K562 (cell line): Measurements from ENCODE around the gene ARRB2. TPM values are rescaled to one million over a fixed set of nuclear protein-coding genes. Genes with fewer than 3 reads are reported as not detected.

Source experiments
- ATAC-seq: fragments of 200-7000 bp; cut with Tn5 transposase; 3 replicates; pipeline ENCODE4 v1.9.1; 2020; ENCODE audit warnings: moderate library complexity
- BruUV-seq: library from RNA; stranded (reverse); fragments of 400-500 nt; replicated peaks from 2 replicates; lab custom pipeline; 2021; lab: Mats Ljungman, UMichigan
- CTCF ChIA-PET: fragments of 300-600 bp; formaldehyde crosslinking; extraction: SDS; loops from one replicate; lab custom pipeline; 2021; ENCODE audit warnings: low intra/inter-chr PET ratio; lab: Yijun Ruan, JAX
- POLR2A ChIA-PET: fragments of 300-600, 350-650 bp; sonication (Branson Sonifier 250); formaldehyde crosslinking; extraction: SDS; loops from one replicate; lab custom pipeline; 2021; ENCODE audit warnings: antibody characterized with exemption, inconsistent platforms; lab: Yijun Ruan, JAX
- DNase-seq, 4 experiments: peaks; one replicate each; pipeline versions ENCODE4 v3.0.0 to v3.0.0-alpha.2; 2011 to 2018; ENCODE audit warnings: low spot score in 3 of 4, mixed read lengths in 3 of 4; ENCODE audit errors: extremely low read depth in 1 of 4
- FAIRE-seq: peaks from 2 replicates; lab custom pipeline; 2011; peaks lifted over from hg19 to GRCh38; lab: Jason Lieb, UNC
- H2AFZ ChIP-seq: 2 replicates; pipeline ENCODE4 v1.6.0; 2011; ENCODE audit warnings: low read depth, low read length, control low read depth, inconsistent platforms
- H3K27ac ChIP-seq: fragments of 200-600 bp; 3 replicates; pipeline ENCODE4 v1.8.0; 2011; ENCODE audit warnings: low read depth, mild to moderate bottlenecking, control low read depth, inconsistent platforms, low read length, moderate library complexity, mixed read lengths; ENCODE audit errors: extremely low read depth
- H3K27me3 ChIP-seq, 2 experiments: fragments of 300-600 bp in 1 of 2; 2 replicates in 1 of 2; 3 replicates in 1 of 2; pipeline versions ENCODE4 v1.6.0 to v1.8.0; 2011; ENCODE audit warnings: inconsistent platforms in 2 of 2, low read length in 2 of 2, mild to moderate bottlenecking in 1 of 2, mixed read lengths in 1 of 2, moderate library complexity in 1 of 2; ENCODE audit not compliant: control insufficient read depth in 2 of 2, insufficient read depth in 2 of 2
- H3K36me3 ChIP-seq: fragments of 300-600 bp; 3 replicates; pipeline ENCODE4 v1.8.0; 2011; ENCODE audit warnings: mild to moderate bottlenecking, low read length, inconsistent platforms; ENCODE audit not compliant: control insufficient read depth, insufficient read depth
- H3K4me1 ChIP-seq, 2 experiments: fragments of 200-600 bp in 1 of 2; replicated peaks in 1 of 2; 2 replicates in 1 of 2; 3 replicates in 1 of 2; pipeline versions ENCODE4 v1.5.1 to v1.8.0; 2011; ENCODE audit warnings: inconsistent platforms in 2 of 2, low read length in 2 of 2, mild to moderate bottlenecking in 1 of 2, mixed read lengths in 1 of 2, moderate library complexity in 1 of 2; ENCODE audit not compliant: control insufficient read depth in 2 of 2, insufficient read depth in 2 of 2
- H3K4me2 ChIP-seq: 2 replicates; pipeline ENCODE4 v1.6.1; 2011; ENCODE audit warnings: low read length, control low read depth, inconsistent platforms, mixed read lengths; ENCODE audit not compliant: insufficient read depth
- H3K4me3 ChIP-seq: fragments of 200-600 bp; sonication (generic), shearing (Covaris generic); 2 replicates; pipeline ENCODE4 v1.5.1; 2016; ENCODE audit warnings: control low read depth, inconsistent platforms
- H3K79me2 ChIP-seq: fragments of 200-600 bp; 3 replicates; pipeline ENCODE4 v1.8.0; 2011; ENCODE audit warnings: low read length, inconsistent platforms; ENCODE audit not compliant: control insufficient read depth, insufficient read depth
- H3K9ac ChIP-seq, 2 experiments: 2 replicates each; pipeline versions ENCODE4 v1.6.0 to v1.6.1; 2011; ENCODE audit warnings: low read depth in 2 of 2, low read length in 2 of 2, control low read depth in 1 of 2, inconsistent platforms in 1 of 2, mild to moderate bottlenecking in 1 of 2, mixed read lengths in 1 of 2; ENCODE audit not compliant: insufficient read depth in 1 of 2
- H3K9me1 ChIP-seq: one replicate; pipeline ENCODE4 v1.6.0; 2011; ENCODE audit warnings: inconsistent platforms, mild to moderate bottlenecking, low read length, moderate library complexity; ENCODE audit not compliant: control insufficient read depth, insufficient read depth
- H3K9me3 ChIP-seq: replicated peaks from 2 replicates; pipeline ENCODE4 v1.5.1; 2011; ENCODE audit warnings: low read depth, low read length, inconsistent platforms; ENCODE audit not compliant: control insufficient read depth, insufficient read depth
- H4K20me1 ChIP-seq: replicated peaks from 2 replicates; pipeline ENCODE4 v1.6.1; 2011; ENCODE audit warnings: low read length, inconsistent platforms, mixed read lengths; ENCODE audit not compliant: control insufficient read depth, insufficient read depth
- CTCF ChIP-seq, 3 experiments: IDR thresholded peaks in 2 of 3; conservative IDR thresholded peaks in 1 of 3; 2 replicates each; pipeline ENCODE4 v1.5.1; 2011 to 2012; ENCODE audit warnings: low read length in 3 of 3, mild to moderate bottlenecking in 3 of 3, control low read depth in 2 of 3, improper control_type of control experiment in 1 of 3, inconsistent platforms in 1 of 3, low read depth in 1 of 3, mixed read lengths in 1 of 3, moderate library complexity in 1 of 3; ENCODE audit not compliant: insufficient read depth in 2 of 3
- KLF16 ChIP-seq: IDR thresholded peaks from 2 replicates; pipeline ENCODE4 v1.6.1; 2016; ENCODE audit warnings: antibody characterized with exemption
- SPI1 ChIP-seq: IDR thresholded peaks from 2 replicates; pipeline ENCODE4 v1.6.1; 2011; ENCODE audit warnings: low read depth, low read length, control low read depth, borderline replicate concordance
- ZKSCAN3 ChIP-seq: fragments of 250-450 bp; sonication (Bioruptor Pico); IDR thresholded peaks from 2 replicates; pipeline ENCODE4 v1.4.0; 2020
- ZNF507 ChIP-seq: conservative IDR thresholded peaks from 2 replicates; pipeline ENCODE4 v1.6.1; 2017; ENCODE audit warnings: missing genetic modification characterization, missing compliant biosample characterization
- ZNF778 ChIP-seq: fragments of 450-650 bp; formaldehyde crosslinking; IDR thresholded peaks from 2 replicates; pipeline ENCODE4 v1.4.0; 2020; ENCODE audit warnings: mild to moderate bottlenecking, moderate library complexity
- WGBS: fragments of 100-300 bp; shearing (Covaris generic); methylation state at CpG from one replicate; pipeline ENCODE4 v1.1.6; 2016; ENCODE audit warnings: low coverage, mixed read lengths; ENCODE audit not compliant: insufficient coverage; ENCODE audit errors: missing lambda C conversion rate; 5-methylcytosine and 5-hydroxymethylcytosine counted together
- in situ Hi-C: fragments of 300-500 bp; cut with MboI; formaldehyde crosslinking; loops from 4 replicates; pipeline ENCODE4 v1.15.0; 2018; ENCODE audit warnings: inconsistent platforms, mixed read lengths
- intact Hi-C: fragments of 100-400 bp; cut with micrococcal nuclease; formaldehyde crosslinking; loops from 2 replicates; pipeline ENCODE4 v1.14.2; 2022
- polyA plus RNA-seq, 8 experiments: library from polyadenylated mRNA; depleted of rRNA in 4 of 8; stranded (reverse) in 5 of 8; unstranded in 3 of 8; fragments of >200 nt; fragmentation: Nextera tagmentation in 2 of 8; fragmentation: Illumina TruSeq in 1 of 8; extraction: Ambion mirVana in 2 of 8; extraction: Trizol in 1 of 8; gene quantifications; 2 replicates each; pipeline versions ENCODE4 v1.2.1 to v1.2.3, GENCODE V29; 2011 to 2014; ENCODE audit warnings: inconsistent platforms in 1 of 8, missing spikeins in 1 of 8
- total RNA-seq, 7 experiments: library from RNA; depleted of rRNA in 6 of 7; stranded (reverse); fragments of >200 nt in 6 of 7; fragmentation: Illumina TruSeq in 2 of 7; extraction: Trizol in 2 of 7; gene quantifications; 2 replicates each; pipeline versions ENCODE4 v1.2.1 to v1.2.3, GENCODE V29; 2011 to 2021; ENCODE audit warnings: low replicate concordance in 1 of 7

ARRB2 gene
- total and polyA plus RNA-seq, 9 of the 15 experiments (the other 6 are each of a cell fraction or from before 2014, with no cell fraction given) = 0.79 to 15.3 (median 8.8) TPM

- in situ Hi-C loops (no loop called here), intact Hi-C loops (no loop called here)
- ChIA-PET CTCF (no interaction called here), POLR2A (no interaction called here)
- DNase-seq = no peak
- peaks cover 4 to 14% of the 10 kb centered on the region in 2 experiments; a peak in 3 of 5 replicates for H3K4me1 ChIP-seq
- no peaks in the 10 kb centered on the region for H3K9me1 ChIP-seq
- no TSS peak for BruUV-seq
- H3K9me3 ChIP-seq = no peaks in the 10 kb centered on the region
- no peak overlapping the region for H3K4me3 ChIP-seq
- peak overlapping the region in 1 of 2 experiments; percentile 10; a peak in 1 of 4 replicates for H3K9ac ChIP-seq
- H2AFZ ChIP-seq = no peak overlapping the region
- no peak for FAIRE-seq
- 85% methylated on average over 5 of the region's 6 CpGs for WGBS
- no peak for TF ChIP-seq KLF16
- TF ChIP-seq CTCF (IDR thresholded peaks at IDR 0.05 in 2 of 3, conservative IDR thresholded peaks at IDR 0.05 in 1 of 3; ENCODE audit: insufficient read depth in 2 of 3, low read depth in 1 of 3, low read length in 3 of 3) = 0 out of 6 replicates have a peak, but pooled peaks of 1 of the 3 experiments have one; percentile 7
- no peak for TF ChIP-seq ZNF778 (CRISPR knock-in tag)
- no peak for TF ChIP-seq ZNF507 (tag)
- TF ChIP-seq SPI1 = peak; percentile 59; the same call in 1 of the 2 replicates
- no peak for TF ChIP-seq ZKSCAN3 (CRISPR knock-in tag)
- no peak overlapping the region for H3K27ac ChIP-seq
- no peak overlapping the region for H3K4me2 ChIP-seq
- no peak for ATAC-seq
- no peaks in the 10 kb centered on the region for H3K79me2 ChIP-seq
- H4K20me1 ChIP-seq = no peaks in the 10 kb centered on the region
- H3K27me3 ChIP-seq = no peaks in the 10 kb centered on the region; a peak in 1 of 5 replicates
- no peaks in the 10 kb centered on the region for H3K36me3 ChIP-seq
Measured at GRCh38 chr17:4733073-4733531, 22.7 kb downstream of the ARRB2 start.
